NK-92 (cell line): ENCODE data around the gene VAV3.

Experiments used
- DNase-seq: peaks from one replicate; lab custom pipeline; 2025; ENCODE audit not compliant: unreplicated experiment; lab: John Stamatoyannopoulos, UW

The VAV3 gene

GRCh38 chr1:107975851-107976250 is 10.9 kb upstream of the VAV3 start:
- DNase-seq: no peak

GRCh38 chr1:107974090-107974489 is 9.1 kb upstream of the VAV3 start:
- DNase-seq: no peak

GRCh38 chr1:107972391-107973180 is 7.6 kb upstream of the VAV3 start:
- DNase-seq: no peak

GRCh38 chr1:107966550-107966949 is 1.6 kb upstream of the VAV3 start:
- DNase-seq: no peak

- no peak for DNase-seq
These were observed 457 bp downstream of the VAV3 start for GRCh38 chr1:107964336-107965109.

- DNase-seq: no peak
These were observed 1.2 kb downstream of the VAV3 start for GRCh38 chr1:107963601-107964335.

- DNase-seq: no peak
These were observed 2.0 kb downstream of the VAV3 start for GRCh38 chr1:107963008-107963407.

- no peak for DNase-seq
These were observed 10.1 kb downstream of the VAV3 start for GRCh38 chr1:107954719-107955415.

- DNase-seq: no peak
These were observed 10.9 kb downstream of the VAV3 start for GRCh38 chr1:107954126-107954525.

- no peak for DNase-seq
These were observed 11.4 kb downstream of the VAV3 start for GRCh38 chr1:107953556-107953955.

- no peak for DNase-seq
These were observed 12.0 kb downstream of the VAV3 start for GRCh38 chr1:107952989-107953388.

- DNase-seq: no peak
These were observed 14.5 kb downstream of the VAV3 start for GRCh38 chr1:107950464-107950863.

- DNase-seq: no peak
These were observed 15.3 kb downstream of the VAV3 start for GRCh38 chr1:107949467-107950253.

GRCh38 chr1:107946794-107947193 is 18.2 kb downstream of the VAV3 start:
- DNase-seq: no peak

- DNase-seq: no peak
These were observed 21.3 kb downstream of the VAV3 start for GRCh38 chr1:107943694-107944093.

GRCh38 chr1:107942814-107943213 is 22.2 kb downstream of the VAV3 start:
- no peak for DNase-seq

- DNase-seq: no peak
These were observed 23.4 kb downstream of the VAV3 start for GRCh38 chr1:107941531-107941930.

GRCh38 chr1:107941123-107941522 is 23.9 kb downstream of the VAV3 start:
- no peak for DNase-seq

- DNase-seq: no peak
These were observed 24.3 kb downstream of the VAV3 start for GRCh38 chr1:107940701-107941100.

- no peak for DNase-seq
These were observed 24.9 kb downstream of the VAV3 start for GRCh38 chr1:107940017-107940577.
